Stimulated activated CD8-positive, alpha-beta memory T cell treated with anti-CD3 and anti-CD28 coated beads, Interleukin-4, amount 100 ng/mL, for 48 hours (primary cell): Measurements from ENCODE around the gene ZNRF1.
"Not testable (repeated sequence)": the region's sequence is repeated elsewhere in the genome, so short reads cannot be mapped to it uniquely, and the experiment has no call there.

ENCODE experiments used
- DNase-seq: peaks from one replicate; pipeline ENCODE4 v3.0.0-alpha.2; 2020

Gene ZNRF1

GRCh38 chr16:74998481-74999218 lies at the start of gene ZNRF1:
TSS of gene ZNRF1 (plus strand) at chr16:74999024. CDS start at chr16:74999672, 648 bp downstream.
- peak; percentile 90 for DNase-seq

DNA sequence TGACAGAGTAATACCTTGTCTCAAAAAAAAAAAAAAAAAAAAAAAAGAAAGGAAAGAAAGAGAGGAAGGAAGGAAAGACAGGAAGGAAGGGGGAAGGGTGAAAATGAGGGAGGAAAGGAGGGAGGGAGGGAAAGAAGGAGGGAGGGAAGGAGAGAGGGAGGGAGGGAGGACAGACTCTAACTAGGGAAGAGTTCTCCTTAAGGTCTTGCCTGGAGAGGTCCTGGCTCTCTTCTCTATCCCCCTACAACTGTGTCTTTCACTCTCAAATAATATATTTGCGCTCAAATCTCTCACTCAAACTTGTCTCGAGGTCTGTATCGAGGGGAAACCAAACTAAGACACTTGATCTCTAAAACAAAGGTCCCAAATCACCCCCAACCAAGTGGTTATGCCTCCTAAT lies 49.5 kb upstream of the ZNRF1 start:
- DNase-seq: no peak

GRCh38 chr16:74950511-74950910 lies 48.3 kb upstream of the ZNRF1 start:
- DNase-seq: no peak

- DNase-seq: no peak
Measured at GRCh38 chr16:74951206-74951605, 47.6 kb upstream of the ZNRF1 start.

DNA sequence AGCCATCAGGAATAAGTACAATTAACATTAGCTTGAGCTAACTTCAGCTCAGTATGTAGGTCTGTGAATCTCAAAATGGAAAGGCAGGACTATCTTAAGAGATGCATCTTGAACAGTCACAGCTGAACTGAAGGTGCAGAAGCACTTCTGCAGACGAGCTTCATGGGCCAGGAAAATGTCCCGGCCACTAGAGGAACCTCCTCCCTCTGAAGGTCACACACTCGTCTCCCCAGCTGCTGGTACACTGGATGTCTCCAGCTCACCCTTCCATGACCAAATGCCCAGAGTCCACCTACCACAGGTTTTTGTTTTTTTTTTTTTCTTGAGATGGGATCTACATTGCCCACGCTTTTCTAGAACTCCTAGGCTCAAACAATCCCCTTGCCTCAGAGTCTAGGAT lies 47.1 kb upstream of the ZNRF1 start:
- no peak for DNase-seq

DNA sequence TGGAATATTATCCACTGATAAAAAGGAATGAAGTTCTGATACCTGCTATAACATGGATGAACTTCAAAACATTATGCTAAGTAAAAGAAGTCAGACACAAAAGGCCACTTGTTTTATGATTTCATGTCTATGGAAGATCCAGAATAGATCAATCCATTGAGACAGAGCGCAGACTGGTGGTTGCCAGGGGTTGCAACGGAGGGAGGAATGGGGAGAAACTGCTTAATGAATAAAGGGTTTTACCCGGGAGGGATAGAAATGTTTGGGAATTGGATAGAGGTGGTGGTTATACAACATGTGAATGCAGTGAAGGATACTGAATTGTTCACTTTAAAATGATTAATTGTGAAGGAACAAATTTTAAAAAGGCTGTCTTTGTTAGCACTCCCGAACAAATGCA lies 44.1 kb upstream of the ZNRF1 start:
- DNase-seq: no peak

DNA sequence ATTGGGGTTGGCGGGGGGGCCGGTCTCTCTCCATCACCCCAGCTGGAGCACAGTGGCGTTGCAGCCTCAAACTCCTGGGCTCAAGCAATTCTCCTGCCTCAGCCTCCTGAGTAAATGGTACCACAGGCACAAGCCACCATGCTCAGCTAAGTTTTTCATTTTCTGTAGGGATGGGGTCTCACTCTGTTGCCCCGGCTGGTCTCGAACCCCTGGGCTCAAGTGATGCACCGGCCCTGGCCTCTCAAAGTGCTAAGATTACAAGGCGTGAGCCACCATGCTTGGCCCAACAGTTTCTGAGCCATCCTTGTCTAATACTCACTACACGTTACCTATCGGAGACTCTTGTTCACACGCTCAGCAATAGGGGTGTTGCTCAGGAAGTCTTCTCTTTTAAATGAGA lies 25.5 kb upstream of the ZNRF1 start:
- DNase-seq: no peak

DNA sequence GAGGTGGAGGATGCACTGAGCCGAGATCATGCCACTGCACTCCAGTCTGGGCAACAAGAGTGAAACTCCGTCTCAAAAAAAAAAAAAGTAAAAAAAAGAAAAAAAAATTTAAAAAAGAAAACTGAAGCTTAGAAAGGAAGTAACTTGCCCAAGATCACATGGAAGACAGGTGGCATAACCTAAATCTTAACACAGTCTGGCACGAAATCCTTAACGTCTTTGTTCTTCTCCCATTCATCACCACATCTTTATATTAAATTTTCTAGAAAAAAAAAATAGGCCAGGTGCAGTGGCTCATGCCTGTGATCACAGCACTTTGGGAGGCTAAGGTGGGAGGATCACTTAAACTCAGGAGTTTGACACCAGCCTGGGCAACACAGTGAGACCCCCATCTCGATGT lies 23.2 kb upstream of the ZNRF1 start:
- no peak for DNase-seq

DNA sequence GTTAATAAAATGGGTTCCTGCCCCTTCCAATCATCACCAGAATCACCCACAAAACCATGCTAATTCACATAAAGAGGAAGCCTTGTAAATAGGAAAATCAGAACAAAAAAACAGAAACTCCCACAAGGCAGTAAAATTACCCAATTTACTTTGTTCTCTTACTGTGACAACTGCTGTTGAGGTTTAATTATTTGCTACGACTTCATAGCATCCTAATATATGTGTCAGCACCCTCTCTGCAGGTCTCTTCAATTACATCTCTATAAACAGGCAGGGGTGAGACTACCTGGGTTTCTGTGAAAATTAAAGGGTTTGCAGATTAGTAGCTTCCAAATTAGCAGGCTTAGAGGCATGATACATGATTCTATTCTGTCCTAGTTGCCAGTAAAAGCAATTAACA lies 16.6 kb upstream of the ZNRF1 start:
- no peak for DNase-seq

DNA sequence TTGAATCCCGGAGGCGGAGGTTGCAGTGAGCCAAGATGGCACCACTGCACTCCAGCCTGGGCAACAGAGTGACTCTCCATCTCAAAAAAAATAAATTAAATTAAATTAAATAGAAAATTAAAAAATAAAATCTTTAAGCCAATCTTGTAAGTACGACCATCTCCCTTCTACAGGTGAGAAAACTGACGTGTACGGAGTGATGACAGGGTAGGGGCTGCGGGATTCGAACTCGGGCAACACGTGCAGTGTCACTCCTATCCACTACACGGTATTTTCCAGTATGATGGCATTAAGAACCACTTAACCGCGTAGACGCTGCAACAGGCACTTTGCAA lies 14.7 kb upstream of the ZNRF1 start:
- no peak for DNase-seq

DNA sequence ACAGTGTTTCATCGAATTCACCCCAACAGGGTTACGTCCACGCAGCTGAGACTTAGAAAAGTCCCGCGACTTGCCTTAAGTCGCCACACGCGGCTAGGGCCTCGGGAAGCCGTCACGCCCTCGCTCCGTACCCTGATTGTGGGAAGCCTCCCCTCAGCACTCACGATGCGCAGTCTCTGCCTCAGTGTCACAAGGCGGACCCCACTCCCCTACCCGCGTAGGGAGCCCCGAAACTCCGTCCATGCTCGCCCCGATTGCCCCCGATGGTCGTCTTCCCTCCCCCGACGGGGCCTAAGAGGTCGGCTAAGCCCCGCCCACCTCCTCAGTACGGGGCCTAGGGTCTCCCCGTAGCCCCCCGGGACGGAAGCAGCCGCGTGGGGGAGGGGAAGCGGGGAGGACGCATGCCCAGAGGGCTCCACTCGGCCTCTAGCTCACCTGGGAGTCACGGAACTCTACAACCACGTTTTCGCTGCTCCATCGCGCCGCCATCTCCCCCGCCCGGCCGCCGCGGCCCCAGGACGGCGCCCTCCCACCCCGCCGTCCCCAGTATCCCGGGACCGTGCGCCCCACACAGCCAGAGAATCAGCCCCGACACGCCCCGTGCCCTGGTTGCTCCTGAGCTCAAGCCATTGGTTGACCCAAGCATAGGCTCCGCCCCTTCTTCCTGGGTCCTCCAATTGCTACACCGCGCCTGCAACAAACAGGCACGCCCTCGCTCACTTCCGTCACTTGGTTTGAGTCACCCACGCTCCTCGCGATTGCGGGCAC lies 14.1 kb upstream of the ZNRF1 start, which contains the start of gene WDR59:
WDR59 (minus strand) TSS at position 595 of the 768 bp plus-strand sequence; CDS start at position 489, 106 bp downstream.
- DNase-seq: peak; percentile 99

DNA sequence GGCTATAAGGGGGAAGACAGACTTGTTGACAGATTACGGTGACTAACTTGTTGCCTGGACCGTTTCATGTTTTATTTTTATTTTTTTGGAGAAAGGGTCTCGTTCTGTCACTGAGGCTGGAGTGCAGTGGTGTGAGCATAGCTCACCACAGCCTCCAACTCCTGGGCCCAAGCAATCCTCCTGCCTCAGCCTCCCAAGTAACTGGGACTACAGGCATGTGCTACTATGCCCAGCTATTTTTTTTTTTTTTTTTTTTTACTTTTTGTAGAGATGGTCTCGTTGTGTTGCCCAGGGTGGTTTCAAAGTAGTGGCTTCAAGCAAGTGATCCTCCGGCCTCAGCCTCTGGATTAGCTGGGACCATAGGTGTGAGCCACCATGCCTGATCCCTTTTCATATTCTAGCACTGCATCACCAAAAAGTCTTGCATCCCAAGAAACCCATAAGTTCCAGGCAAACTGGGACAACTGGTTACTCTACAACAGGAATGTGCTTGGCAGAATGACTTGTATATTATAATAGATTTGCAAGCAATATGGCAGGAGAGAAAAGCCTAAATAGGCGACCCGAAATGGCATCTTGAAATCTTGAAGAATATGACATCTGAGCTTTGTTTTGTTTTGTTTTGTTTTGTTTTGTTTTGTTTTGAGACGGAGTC lies 11.7 kb upstream of the ZNRF1 start:
- DNase-seq: no peak

GRCh38 chr16:74989864-74990263 lies 9.0 kb upstream of the ZNRF1 start:
- DNase-seq: not testable (repeated sequence)

GRCh38 chr16:74990832-74991231 lies 8.0 kb upstream of the ZNRF1 start:
- no peak for DNase-seq

GRCh38 chr16:74991268-74991592 lies 7.6 kb upstream of the ZNRF1 start:
- no peak for DNase-seq

DNA sequence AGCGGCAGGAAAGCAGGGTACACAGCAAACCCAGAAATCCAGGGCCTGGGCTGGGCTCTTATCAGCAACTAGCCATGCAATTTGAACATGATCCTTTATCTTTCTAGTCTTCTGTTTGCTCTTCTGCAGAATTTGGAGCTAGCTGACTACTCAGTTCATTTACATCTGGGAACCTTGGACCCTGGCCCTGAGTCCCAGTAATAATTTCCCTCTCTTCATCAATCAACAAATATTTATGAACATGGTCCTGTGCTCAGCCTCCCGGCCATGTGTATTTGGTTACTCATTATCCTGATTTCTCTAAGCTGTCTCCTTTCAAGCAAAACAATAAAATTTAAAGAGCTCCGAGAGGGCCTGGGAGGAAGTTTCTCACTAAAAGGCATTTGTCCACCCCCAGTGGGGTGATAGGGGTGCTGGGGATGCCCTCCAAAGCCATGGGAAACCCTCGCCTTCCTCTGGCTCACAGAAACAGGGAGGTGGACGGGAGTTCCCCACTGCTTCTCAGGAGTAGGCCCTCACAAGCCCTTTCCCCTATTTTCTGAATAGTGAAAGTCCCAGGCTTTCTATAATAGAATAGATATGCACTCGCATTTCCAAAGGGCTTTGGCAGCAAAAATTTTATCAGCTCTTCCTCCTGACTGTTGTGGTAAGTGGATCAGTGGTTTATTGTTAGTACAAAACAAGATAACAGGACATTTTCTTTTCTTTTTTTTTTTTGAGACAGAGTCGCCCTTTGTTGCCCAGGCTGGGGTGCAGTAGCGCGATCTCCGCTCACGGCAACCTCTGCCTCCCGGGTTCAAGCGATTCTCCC lies 7.0 kb upstream of the ZNRF1 start:
- DNase-seq: no peak

DNA sequence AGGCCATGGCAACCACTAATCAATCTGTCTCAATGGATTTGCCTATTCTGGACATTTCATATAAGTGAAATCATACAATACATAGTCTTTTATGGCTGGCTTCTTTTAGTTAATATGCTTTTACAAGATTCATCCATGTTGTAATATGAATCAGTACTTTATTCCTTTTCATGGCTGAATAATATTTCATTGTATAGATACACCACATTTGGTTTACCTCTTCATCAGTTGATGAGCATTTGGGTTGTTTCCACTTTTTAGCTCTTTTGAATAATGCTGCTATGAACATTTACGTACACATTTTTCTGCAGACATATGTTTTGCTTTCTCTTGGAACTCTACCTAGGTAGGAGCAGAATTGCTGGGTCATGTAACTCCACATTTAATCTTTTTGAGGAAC lies 2.8 kb upstream of the ZNRF1 start:
- no peak for DNase-seq

- DNase-seq: no peak
Measured at GRCh38 chr16:74997042-74997491, 1.8 kb upstream of the ZNRF1 start.

GRCh38 chr16:74999219-74999608 lies 390 bp downstream of the ZNRF1 start:
- DNase-seq: peak; percentile 44

DNA sequence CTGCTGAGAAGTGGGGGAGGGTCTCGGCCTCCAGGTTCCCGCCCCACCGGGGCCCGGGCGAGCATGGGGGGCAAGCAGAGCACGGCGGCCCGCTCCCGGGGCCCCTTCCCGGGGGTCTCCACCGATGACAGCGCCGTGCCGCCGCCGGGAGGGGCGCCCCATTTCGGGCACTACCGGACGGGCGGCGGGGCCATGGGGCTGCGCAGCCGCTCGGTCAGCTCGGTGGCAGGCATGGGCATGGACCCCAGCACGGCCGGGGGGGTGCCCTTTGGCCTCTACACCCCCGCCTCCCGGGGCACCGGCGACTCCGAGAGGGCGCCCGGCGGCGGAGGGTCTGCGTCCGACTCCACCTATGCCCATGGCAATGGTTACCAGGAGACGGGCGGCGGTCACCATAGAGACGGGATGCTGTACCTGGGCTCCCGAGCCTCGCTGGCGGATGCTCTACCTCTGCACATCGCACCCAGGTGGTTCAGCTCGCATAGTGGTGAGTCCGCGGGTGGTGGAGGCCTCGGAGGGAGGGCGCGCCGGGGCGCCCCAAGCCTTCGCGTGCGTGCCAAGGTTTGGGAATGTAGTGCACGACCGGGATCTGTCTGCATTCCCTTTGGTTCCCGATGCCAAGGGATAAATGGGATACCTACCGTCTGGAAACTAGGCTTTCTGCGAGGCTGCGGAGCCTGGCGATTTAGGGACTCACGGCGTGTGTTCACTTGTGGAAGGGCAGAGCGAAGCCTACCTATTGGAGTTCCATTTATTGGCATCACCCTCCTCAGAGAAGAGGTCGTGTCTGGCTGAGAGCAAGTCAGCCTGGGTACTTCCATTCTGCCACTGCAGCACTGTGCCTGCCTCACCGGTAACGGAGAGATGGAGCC lies 1.0 kb downstream of the ZNRF1 start:
- peak; percentile 68 for DNase-seq

DNA sequence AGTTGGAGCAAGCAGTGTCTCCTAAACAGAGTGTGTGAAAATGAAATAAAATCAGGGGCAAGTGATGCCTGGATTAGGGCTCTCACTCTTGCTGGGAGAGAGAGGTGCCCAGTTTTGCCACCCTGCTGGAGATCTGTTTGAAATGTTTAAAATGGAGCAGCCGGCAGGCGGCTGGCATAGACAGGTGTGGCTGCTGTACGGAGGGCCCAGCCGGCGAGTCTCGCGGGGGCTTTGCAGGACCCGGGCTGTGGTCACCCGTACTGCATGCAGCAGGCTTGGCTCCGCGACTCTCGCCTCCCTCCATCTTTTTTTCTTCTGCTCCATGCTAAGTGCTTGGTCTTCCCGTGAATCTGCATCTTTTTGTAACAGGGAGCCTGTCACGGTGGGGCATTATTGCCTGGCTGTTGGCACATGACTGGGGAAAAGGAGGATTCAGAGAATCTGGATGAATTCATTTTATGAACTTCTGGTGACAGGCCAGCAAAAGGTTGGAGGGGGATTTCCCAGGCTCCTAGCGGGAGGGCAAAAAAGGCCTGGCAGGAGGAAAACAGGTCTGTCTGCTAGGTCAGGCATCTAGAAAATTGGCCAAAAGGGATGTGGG lies 1.8 kb downstream of the ZNRF1 start:
- no peak for DNase-seq

DNA sequence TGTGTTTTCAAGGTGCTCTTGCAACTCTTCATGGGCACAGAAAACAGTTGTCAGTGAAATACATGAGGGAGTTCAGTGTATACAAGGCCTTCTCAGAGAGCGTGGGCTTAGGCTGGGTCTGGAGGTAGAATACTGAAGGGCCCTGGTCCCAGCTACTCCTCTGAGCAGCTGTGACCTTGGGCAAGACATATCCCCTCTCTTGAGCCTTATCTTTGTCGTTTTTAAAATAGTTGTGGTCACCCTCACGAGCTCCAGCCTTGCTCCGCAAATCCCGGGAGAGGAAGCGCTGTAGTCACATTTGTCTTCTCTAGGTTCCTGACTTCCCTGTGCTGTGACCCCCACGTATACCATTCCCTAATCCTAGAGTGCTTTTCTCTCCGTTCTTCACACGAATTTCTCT lies 3.6 kb downstream of the ZNRF1 start:
- no peak for DNase-seq
